Right hindlimb (tissue), 1 donor: ENCODE data around the gene MPEG1.

Experiments
- DNase-seq: peaks from one replicate; pipeline ENCODE4 v3.0.0-alpha.2; 2018

MPEG1 gene

DNA sequence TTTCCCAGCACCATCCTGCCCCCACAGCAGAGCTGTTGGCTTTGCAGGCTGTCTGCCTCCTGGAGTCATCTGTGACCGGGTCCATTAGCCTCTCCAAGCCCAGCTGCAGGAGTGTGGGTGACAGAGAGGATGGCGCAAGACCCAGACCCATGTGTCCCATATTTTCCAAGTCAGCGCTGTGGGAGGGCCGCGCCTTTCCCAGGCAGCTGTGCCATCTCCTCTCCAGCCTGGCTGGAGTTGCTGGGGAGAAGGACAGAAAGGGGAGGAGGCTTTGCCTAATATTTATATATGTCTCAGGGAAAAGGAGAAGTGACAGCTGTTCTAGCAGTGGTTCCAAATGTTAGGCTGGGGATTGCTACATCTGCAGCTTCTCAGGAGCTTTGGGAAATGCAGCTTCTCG lies 25.1 kb downstream of the MPEG1 start:
- DNase-seq, result peak; percentile 84

DNA sequence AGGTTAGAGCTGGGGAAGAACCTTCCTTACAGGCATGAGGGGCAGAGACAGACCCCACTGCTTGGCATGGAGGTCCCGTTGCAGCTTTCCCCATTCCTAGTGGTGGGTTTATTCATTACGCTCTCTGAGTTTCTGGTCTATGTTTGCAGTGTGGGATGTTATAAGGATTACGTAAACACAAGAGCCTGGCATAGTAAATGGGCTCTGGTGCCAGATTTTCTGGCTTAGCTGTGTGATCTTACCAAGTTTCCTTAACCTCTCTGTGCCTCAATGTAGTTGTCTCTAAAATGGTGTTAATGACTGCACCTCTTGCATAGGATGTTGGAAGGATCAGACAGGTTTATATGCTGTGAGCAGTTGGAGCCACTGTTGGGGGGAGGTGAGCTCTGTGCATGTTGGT lies 25.7 kb downstream of the MPEG1 start:
- no peak for DNase-seq

DNA sequence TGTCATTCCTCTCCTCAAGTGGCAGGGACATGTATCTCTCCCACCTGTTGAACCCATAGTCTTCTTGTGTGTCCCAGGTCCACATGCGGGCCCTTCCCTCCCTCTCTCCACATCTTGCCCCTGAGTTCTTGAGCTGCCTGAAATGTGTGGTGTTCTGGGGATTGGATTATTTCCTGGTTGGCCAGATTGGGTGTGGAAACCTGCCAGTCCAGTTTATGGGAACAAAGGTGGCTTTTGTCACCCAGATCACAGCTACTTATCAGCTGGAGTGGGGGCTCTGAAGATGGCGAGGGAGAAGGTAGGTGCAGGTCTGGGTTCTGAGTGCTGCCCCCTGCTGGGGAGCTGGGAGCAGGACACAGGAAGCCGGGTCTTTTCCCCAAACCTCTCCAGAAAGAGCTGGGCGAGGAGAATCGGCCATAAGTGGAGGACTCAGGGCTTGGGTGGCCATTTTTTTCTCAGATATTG lies 26.6 kb downstream of the MPEG1 start:
- no peak for DNase-seq

DNA sequence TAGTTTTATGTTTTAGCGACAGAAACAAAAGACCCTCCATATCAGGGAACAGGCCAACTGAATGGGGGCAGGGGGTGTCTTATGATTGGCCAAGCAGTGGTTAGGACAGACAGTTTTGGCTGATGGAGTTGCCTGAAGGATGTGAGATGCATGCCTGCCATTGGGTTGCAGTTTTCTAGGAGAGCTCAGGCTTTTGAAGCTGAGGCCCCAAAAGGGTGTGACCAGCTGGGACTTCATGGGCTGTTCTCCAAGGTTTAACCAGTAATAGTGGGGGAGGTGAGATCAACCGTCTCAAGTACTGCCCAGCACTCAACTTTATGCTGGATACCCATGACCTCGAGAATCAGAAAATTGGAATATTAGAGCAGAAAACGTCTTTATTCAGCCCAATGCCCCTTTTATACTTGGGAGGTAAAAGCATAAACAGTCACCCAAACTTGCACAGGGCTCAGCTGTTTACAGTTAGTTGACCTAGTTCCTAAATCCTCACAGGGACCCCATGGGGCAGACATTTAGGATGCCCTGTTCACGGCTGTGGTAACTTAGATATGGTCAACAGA lies 27.3 kb downstream of the MPEG1 start:
- no peak for DNase-seq

DNA sequence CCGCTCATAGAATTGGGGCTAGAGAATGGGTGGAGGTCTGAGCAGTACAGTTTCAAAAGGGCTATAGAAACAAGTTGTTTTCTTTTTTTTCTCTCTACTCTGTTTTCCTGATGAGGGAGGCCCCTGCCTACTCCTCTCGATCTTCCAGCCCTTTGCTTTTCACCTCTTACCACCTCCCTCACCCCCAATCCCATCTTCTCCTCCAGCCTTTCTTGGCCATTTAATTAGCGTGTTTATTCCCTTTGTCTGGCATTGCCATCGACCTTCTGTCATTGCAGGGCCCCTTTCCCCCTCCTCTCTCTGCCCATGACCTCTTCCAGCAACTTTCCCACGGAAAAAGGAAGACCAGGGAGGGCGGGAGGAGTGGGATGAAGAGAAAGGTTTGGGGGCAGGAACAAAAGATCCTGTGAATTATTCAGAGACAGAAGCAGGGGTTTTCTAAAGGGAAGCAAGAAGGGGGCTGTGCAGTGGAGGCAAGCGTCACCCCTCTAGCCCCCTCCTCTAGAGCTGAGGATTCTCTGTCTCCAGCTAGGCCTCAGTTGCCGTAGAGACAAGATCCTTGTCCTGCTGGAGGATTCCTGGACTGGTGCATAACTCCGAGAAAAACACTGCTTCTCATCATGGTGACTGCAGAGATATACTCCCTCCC lies 27.9 kb downstream of the MPEG1 start:
- DNase-seq, result no peak

DNA sequence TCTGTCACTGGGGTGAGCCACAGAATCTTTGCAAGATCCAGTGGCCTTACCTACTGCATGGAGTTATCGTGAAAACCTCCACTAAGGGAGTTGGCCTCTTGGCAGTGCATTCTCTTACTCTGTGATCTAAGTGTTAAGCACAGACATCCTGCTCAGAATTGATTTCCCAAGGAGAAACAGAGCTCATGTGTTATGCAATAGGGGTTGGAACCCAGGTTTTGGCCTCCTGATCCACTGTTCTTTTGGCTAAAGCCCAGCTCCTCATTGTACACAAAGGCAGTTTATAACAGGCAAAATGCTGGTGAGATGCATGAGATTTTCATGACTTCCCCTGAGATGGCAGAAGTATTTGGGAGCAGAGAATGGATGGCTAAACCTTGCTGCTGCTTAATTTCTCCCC lies 29.0 kb downstream of the MPEG1 start:
- no peak for DNase-seq

DNA sequence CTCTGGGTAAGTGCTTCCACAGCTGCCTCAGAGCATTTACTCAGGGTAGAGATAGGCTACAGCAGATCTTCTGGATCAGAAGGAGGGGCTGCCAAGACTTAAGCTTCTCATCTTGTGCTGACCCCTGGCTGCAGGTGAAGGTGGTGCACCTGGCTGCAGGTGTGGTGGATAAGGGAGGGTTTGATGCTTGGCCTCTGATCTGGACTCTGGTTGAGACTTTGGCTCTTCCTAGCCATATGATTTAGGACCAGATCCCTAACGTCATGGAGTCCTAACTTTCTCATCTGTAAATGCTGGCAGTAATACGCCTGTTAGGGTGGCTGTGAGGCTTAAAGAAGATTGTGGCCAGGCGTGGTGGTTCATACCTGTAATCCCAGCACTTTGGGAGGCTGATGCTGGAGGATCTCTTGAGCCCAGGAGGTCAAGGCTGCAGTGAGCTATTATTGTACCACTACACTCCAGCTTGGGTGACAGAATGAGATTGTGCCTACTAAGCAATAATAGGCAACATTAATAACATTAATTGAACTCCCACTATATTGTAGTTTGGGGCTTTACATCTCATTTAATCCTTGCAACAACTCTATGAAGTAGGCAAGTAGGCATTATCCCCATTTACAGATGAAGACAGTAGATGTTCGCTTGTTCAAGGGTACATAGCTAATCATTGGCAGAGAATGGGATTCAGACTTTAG lies 30.1 kb downstream of the MPEG1 start:
- DNase-seq, result no peak

DNA sequence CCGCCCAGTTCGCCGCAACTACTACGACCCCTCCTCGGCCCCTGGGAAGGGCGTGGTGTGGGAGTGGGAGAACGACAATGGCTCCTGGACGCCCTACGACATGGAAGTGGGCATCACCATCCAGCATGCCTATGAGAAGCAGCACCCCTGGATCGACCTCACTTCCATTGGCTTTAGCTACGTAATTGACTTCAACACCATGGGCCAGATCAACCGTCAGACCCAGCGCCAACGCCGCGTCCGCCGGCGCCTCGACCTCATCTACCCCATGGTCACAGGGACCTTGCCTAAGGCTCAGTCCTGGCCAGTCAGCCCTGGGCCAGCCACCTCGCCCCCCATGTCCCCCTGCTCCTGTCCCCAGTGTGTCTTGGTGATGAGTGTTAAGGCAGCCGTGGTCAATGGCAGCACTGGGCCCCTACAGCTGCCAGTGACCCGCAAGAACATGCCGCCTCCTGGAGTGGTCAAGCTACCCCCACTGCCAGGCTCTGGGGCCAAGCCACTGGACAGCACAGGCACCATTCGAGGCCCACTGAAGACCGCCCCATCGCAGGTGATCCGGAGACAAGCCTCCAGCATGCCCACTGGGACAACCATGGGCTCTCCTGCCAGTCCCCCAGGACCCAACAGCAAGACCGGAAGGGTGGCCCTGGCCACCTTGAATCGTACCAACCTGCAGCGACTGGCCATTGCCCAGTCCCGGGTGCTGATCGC lies 30.8 kb downstream of the MPEG1 start:
- no peak for DNase-seq

DNA sequence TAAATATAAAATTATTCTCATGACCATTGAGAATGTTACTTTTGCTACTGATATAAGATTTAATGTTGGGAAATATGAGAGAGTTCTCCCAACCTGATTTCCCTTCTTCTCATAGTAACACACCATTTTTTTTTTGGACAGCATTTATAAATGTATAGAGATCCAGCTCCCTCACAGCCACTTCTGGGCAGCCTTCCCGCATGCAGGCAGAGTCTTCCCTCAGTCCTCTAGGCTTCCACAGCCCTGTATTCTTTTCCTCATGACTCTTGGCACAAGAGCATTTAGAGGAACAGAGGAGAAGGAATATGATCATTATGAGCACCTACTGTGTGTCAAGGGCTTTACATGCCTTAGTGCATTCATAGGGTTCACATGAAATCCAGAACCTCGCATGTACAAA lies 31.8 kb downstream of the MPEG1 start:
- no peak for DNase-seq

DNA sequence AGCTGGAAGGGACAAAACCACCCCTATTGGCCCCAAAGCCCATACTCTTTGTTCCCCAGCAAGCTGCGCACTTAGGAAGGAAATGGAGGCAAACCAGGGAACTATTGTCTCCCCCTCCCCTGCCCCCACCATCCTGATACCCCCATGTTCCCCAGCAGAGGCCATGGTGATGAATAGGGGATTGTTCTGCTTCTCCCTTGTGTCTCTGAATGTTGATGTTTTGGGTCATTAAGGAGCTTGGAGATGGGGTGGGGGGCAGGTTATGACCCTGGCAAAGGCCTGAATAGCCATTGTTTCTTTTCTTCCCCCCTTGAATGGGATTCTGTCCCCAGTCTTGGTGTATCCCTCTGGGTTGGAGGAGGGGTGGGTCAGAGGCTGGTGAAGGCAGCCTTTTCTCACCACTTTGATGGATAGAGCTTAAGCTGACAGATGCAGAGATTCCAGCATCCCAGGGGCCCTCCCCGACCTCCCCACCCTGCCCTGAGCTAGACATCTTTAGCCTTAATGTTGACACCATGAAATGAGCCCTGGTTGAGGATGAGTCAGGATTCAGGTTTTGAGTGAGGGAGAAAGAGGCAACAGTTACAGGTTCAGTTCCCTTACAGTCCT lies 32.5 kb downstream of the MPEG1 start:
- DNase-seq, result no peak

DNA sequence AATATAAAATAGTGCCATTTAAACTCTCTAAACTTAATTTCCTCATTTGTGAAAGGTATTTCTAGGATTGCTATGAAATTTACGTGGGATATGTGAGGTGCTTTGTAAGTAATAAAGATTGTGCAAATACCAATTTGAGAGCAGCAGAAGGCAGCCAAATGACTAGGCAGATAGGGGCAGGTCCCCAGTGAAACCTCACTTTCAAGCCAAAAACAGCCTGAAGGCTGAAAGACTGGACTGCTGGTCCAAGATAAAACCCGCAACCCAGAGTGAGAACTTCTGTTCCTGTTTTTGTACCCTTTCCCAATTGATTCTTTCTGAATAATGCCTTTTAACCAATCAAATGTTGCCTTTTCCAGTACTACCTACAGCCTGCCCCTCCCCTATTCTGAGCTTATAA lies 33.6 kb downstream of the MPEG1 start:
- DNase-seq, result no peak

DNA sequence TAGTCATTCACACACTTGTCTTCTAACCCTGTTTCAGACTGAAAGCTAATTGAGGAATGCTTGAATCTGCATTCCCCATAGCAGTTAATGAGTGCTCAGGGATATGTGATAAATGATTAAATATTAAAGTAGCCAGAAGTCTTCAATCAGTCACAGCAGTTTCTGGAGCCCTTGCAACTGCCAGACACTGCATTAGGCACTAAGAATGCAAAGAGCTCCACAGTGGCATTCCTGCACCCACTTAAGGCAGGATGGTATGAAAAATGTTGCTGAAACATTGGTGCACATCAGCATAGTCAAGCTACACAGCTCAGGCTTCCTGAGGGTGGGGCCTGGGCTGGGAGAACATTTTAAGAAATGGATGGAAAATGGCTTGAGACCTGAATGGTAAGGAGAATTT lies 34.3 kb downstream of the MPEG1 start:
- no peak for DNase-seq

DNA sequence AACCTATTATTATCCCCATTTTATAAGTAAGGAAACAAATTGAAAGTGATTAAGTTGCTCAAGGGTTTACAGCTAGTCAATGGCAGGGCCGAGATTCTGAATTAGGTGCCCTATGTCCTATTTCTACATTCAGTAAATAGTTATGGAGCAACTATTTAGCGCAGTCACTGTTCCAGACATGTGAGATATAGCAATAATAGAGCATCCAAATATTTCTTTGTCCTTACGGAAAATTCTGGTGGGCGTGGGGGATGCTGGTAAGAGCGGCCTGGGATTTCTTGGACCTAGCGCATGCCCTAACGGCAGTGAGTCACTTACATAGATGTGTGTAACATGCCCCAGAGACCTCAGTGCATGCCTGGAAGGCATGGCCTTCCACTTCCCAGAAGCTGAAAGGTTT lies 36.4 kb downstream of the MPEG1 start:
- DNase-seq, result no peak

DNA sequence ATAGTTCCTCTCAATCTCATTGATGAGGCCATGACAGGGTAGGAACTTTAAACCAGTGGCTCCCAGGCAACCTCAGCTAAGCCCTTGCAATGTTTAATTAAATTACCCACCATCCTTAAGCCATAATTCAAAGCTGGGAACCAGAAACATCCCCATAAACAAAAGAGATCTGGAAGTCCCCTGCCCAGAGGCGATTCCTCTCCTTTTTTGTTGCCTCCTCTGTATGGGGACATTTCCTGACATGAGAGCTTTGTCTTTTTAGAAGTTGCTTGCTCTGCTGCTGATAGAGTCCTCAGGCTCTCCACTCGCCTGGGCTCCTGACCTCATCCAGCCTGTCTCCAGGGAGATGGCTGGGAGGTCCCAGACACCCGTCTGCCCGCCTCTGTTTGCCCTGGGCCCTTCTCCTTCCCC lies 37.6 kb downstream of the MPEG1 start:
- DNase-seq, result no peak

DNA sequence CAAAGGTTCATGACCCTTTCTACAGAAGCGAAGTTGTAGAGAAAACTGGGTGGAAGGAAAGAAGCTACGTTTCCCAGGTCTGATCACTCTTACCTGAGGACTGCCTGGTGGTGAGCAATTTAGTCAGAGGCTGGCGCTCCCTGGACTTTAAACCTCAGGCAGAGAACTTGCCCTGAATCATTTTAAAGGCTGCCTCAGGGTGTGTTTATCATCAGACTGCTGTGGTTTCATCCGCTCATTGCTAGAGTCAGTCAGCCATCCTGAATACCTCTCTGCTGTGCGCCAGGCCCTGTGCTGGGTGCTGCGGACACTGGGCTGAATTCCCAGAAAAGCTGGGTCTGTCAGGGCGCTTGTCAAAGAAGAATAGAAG lies 38.1 kb downstream of the MPEG1 start:
- DNase-seq, result no peak

DNA sequence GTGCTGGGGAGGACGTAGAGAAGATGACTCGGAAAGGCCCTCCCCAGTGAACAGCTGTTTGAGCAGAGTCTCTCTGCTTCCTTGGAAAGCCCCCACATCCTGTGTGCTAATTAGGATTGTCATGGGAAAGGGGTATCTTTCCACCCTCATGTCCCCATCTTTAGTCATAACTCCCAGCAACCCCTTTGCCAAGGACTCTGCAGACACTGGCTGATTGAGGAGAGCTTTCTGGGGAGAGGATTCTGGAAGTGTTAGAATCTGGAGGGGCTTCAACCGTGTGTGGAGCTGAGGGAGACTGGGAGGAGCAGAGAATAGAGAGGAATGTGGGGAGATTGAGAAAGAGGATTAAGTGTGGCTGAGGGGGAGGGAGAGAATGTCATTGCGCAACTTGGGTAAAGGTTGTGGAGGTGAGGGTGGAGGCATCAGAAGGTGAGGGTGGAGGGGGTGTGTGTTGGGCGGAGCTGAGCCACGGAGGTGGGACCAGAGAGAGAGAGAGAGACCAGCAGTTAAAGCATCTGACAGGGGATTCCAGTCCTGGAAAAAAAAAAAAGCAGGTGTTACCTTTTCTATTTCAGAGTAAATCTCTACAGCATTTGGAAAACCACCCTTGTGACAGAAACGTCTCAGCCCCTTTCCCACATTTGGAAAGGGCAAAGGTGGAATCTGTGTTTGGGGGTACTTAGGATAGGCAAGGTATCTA lies 38.6 kb downstream of the MPEG1 start:
- DNase-seq, result peak; percentile 59

DNA sequence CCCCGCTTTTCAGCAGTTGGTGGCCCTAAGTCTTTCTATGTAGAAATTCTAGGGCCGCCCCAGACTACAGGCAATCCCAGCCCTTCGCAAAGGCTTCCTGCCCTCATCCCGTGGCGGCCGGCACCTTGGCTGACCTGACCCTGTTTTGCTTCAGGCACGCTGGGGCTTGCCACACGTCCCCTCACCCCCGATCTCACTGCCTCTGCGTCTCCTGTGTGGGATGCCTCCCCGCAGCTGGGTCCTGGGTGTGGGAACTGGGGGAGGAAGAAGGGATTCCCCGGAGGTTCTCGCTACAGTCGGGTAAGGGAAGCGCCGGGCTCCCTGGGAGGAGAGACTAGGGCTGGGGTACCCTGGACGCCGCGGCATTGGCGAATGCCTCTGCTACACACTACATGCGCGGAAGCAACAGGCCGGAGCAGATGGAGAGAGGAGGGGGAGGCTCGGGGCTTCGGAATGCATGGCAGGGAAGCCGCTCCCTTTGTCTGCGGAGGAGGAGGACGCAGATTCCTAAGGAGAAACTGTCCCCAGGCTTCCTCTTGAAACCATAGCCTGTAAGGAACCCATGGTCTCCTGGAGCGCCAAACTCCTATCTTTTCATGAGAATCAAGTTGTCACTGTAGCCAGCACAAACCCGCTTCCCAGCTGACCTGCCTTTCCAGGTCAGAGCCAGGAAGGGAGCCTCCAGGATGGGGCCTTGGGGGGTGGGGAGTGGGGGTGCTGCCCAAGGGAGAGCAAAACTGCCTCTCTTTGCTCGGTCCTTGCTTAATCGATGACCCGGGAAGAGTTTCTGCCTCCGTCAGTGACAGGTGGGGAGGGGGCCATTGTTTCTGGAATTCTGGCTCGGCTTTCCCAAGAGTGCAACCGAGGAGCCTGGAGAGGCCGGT lies 39.4 kb downstream of the MPEG1 start:
- DNase-seq, result peak; percentile 69

DNA sequence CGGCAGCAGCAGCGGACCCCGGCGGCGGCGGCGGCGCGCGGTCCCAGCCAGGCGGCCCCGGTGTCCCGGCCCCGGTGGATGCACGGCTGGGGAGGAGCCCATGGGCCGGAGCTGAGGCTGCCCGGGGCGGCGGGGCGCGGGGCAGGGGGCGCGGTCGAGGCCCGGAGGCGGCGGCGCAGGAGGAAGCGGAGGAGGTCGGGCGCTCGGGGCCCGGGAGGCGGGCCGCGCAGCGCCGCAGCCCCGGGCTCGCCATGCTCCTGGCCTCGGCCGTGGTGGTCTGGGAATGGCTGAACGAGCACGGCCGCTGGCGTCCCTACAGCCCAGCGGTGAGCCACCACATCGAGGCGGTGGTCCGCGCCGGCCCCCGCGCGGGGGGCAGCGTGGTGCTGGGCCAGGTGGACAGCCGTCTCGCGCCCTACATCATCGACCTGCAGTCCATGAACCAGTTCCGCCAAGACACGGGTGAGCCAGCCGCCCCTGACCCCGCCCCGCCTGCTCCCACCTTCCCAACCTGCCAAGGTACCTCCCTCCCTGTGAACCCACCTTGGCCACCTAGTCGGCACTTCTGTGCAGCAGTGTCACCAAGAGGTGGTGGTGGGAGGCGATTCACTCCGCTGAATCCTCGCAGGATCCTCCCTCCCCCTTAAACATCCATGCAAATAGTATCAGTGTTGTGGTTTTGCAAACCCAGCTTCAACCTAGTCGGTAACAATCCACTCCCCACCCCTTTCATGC lies 40.2 kb downstream of the MPEG1 start:
- DNase-seq, result no peak

DNA sequence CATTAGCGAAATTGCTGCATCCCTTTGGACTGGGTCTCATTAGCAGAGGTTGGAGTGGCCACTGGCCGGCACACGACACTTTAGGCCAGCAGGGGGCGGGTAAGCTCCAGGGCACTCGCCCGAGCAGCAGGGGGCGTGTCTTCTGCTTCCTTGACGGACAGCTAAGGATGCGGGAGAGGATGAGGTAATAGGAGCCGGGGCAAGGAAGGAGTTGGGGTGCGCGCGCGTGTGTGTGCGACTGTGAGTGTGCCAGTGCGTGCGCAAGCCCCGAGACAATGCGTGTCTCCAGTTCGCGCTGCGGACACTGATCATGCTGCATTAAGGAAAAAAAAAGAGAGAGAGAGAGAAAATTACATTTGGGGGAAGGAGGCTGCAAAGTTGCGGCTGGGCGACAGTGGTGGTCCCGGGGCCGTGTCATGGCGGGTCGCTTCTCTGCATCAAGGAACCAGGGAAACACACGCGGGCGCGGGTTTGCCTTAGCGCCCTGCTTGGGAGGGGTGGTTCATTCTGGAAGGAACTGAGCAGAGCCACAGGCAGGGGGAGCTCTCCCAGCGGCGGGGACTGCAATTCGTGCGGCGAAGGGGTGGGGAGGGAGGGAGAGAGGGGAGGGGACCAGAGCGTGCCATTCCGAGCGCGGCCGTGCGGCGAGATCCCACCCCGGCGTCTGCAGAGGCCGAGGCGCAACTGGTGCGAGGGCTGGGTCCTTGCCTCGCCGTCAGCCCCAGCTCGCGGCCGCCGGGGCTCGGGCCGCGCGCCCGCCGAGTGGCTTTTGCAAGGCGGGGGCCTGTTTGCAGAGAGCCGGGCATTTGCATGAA lies 41.0 kb downstream of the MPEG1 start, which contains the start of gene DTX4:
TSS of gene DTX4 (plus strand) at position 625 of the 815 bp plus-strand sequence. CDS start 464 bp downstream, outside the sequence.
- DNase-seq, result peak; percentile 95

DNA sequence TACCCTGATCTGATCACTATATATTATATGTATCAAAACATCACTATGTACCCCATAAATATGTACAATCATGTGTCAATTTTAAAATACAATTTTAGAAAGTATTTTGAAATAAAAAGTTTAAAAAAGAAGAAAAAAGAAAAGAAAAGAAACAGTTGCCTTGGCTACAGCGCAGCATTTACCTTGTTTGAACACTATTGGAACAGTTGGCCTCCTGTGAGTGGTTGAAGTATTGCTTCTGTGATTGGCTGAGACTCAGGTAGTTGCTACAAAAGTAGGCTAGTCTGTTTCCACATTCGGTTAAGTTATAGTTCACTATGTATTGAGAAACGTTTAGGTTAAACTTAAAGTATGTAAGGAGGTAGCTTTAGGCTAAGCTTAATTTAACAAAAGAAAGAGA lies 48.7 kb downstream of the MPEG1 start:
- DNase-seq, result no peak
